ENCODE results near the gene LTB. TPM values are rescaled to one million over a fixed set of nuclear protein-coding genes. Genes with fewer than 3 reads are reported as not detected.

LTB gene
- total and polyA plus RNA-seq, 5 donors, result 0.59 to 1.5 (median 0.61) TPM; not detected in 1

DNA sequence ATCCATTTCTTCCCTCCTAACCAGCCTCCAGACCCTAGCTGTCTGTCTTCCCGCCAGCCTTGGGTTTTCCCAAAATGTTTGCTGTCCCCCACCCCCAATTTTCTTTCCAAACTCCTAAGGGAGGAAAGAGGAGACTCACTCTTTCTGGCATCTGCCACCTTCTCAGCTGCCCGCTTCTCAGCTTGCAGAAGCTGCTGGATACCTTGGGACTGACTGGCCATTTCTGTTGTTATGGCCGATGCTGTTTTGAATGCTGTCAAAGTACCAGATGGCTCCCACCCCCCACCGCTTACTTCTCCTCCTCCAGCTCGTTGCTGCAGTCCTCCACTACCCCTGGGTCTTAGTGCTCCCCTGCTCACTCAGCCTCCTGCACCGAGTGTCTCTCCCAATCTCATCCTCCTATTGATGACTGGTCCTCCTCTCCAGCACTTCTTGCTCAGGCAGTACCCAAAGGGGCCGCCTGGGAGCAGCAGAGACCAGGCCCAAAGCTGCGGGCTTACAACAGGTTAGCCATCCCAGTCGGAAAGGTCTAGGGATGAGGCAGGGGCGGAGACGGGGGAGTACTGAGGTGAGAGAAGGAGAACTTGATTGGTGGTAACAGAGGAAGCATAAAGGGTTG, 35.8 kb downstream of the LTB start, which contains the start of gene ATP6V1G2:
ATP6V1G2 (minus strand) TSS at position 270 of the 619 bp plus-strand sequence; CDS start at position 221, 49 bp downstream.
- H3K9me3 ChIP-seq (ENCODE audit: control insufficient read depth, low read length), result no peaks in the 10 kb centered on the region
- no peaks in the 10 kb centered on the region for H3K27me3 ChIP-seq (ENCODE audit: control insufficient read depth, insufficient read depth)
- ATAC-seq (peak; percentile 81 to 83), DNase-seq (peak; percentile 85 to 95 (median 94))
- 8% methylated on average over 11 of the region's 11 CpGs for WGBS
- intact Hi-C loops (cut with DNase I), result loop anchor here (2.0 to 5.0 kb wide), 4 partner anchors 36 to 116 kb away; partner anchors contain the start of genes LTB (in 2 of the 4), C6orf47 (in 1 of the 4) and GPANK1 (in 1 of the 4)
- peak within 1 kb of the TSS; percentile 82 for H3K27ac ChIP-seq (ENCODE audit: low read length)
- peak within 1 kb of the TSS; percentile 56 for H3K4me3 ChIP-seq (ENCODE audit: low read length)
- peaks cover 4% of the 10 kb centered on the region for H3K4me1 ChIP-seq (ENCODE audit: control insufficient read depth, insufficient read depth, low read length)

DNA sequence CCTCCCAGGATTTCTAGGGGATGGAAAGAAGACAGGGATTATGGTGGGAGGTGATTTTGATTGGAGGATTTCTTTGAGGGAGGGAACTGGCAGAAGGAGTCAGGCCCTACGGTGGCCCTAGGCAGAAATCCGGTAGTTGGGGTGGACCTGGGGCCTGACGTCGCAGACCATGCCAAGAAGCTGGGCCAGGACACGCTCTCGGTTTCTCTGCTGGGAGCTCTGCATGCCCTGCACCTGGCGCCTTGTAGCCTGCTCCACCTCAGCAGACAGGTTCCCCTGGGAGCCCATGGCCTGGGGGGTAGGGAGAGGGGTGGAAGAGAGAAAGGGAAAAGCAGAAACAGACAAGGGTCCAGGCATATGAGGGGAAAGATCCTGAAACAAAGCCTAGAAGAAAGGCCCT, 36.9 kb downstream of the LTB start:
- intact Hi-C loops (cut with DNase I), result loop anchor here (5.0 kb wide), 3 partner anchors 37 to 117 kb away; partner anchors contain the start of genes LTB (in 2 of the 4), C6orf47 (in 1 of the 4) and GPANK1 (in 1 of the 4)
- WGBS, result 78% methylated on average over 7 of the region's 7 CpGs
- H3K4me1 ChIP-seq (ENCODE audit: control insufficient read depth, insufficient read depth, low read length), result peaks cover 6% of the 10 kb centered on the region

DNA sequence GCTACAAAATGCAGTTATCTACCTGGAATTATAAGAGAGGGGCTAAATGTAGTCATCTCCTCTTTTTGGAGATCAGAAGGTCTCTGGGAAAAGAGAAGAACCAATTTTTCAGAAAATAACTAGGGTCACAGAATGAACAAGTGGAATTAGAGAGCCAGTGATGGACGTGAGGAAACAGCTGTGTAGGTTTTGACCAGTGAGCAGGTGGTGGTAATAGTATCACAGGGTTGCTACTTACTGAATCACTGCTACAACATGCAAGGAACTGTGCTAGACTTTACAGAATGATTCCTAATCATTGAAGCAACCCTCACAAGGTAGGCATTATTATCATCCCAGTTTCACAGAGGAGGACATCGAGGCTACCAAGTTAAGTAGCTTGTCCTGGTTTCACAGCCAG, 37.5 kb downstream of the LTB start:
- ATAC-seq (no peak), DNase-seq (no peak)
- H3K4me1 ChIP-seq (ENCODE audit: control insufficient read depth, insufficient read depth, low read length), result peaks cover 9% of the 10 kb centered on the region
- H3K4me3 ChIP-seq (ENCODE audit: low read length), result no peak overlapping the region
- 82% methylated on average over 2 of the region's 2 CpGs for WGBS
- no peaks in the 10 kb centered on the region for H3K27me3 ChIP-seq (ENCODE audit: control insufficient read depth, insufficient read depth)
- no peak overlapping the region for H3K27ac ChIP-seq (ENCODE audit: low read length)
- H3K9me3 ChIP-seq (ENCODE audit: control insufficient read depth, low read length), result no peaks in the 10 kb centered on the region
- intact Hi-C loops (cut with DNase I), result loop anchor here (5.0 kb wide), 3 partner anchors 38 to 118 kb away; partner anchors contain the start of genes LTB (in 2 of the 4), C6orf47 (in 1 of the 4) and GPANK1 (in 1 of the 4)

More for the DNA sequence above, 36.9 kb downstream of the LTB start:
- no peaks in the 10 kb centered on the region for H3K9me3 ChIP-seq (ENCODE audit: control insufficient read depth, low read length)
- H3K27me3 ChIP-seq (ENCODE audit: control insufficient read depth, insufficient read depth), result no peaks in the 10 kb centered on the region
- no peak overlapping the region for H3K4me3 ChIP-seq (ENCODE audit: low read length)
- ATAC-seq (no peak), DNase-seq (no peak)
- H3K27ac ChIP-seq (ENCODE audit: low read length), result no peak overlapping the region

DNA sequence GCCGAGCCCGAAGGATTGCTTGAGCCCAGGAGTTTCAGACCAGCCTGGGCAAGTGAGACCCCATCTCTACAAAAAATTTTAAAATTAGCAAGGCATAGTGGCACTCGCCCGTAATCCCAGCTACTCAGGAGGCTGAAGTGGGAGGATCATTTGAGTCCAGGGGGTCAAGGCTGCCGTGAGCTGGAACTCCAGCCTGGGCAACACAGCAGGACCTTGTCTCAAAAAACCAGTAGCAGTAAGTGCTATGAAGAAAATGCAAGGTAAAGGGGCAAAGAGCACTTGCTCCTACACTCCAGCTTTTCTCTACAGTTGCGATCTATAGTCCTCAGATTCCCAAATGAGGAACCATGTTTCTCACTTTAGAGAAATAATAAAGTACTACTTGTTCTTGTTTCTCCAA, 38.6 kb downstream of the LTB start:
- intact Hi-C loops (cut with DNase I), result no loop called here
- H3K27me3 ChIP-seq (ENCODE audit: control insufficient read depth, insufficient read depth), result no peaks in the 10 kb centered on the region
- H3K4me1 ChIP-seq (ENCODE audit: control insufficient read depth, insufficient read depth, low read length), result peaks cover 9% of the 10 kb centered on the region
- H3K4me3 ChIP-seq (ENCODE audit: low read length), result no peak overlapping the region
- ATAC-seq (no peak), DNase-seq (no peak)
- 95% methylated on average over 6 of the region's 6 CpGs for WGBS
- H3K9me3 ChIP-seq (ENCODE audit: control insufficient read depth, low read length), result no peaks in the 10 kb centered on the region
- H3K27ac ChIP-seq (ENCODE audit: low read length), result no peak overlapping the region

DNA sequence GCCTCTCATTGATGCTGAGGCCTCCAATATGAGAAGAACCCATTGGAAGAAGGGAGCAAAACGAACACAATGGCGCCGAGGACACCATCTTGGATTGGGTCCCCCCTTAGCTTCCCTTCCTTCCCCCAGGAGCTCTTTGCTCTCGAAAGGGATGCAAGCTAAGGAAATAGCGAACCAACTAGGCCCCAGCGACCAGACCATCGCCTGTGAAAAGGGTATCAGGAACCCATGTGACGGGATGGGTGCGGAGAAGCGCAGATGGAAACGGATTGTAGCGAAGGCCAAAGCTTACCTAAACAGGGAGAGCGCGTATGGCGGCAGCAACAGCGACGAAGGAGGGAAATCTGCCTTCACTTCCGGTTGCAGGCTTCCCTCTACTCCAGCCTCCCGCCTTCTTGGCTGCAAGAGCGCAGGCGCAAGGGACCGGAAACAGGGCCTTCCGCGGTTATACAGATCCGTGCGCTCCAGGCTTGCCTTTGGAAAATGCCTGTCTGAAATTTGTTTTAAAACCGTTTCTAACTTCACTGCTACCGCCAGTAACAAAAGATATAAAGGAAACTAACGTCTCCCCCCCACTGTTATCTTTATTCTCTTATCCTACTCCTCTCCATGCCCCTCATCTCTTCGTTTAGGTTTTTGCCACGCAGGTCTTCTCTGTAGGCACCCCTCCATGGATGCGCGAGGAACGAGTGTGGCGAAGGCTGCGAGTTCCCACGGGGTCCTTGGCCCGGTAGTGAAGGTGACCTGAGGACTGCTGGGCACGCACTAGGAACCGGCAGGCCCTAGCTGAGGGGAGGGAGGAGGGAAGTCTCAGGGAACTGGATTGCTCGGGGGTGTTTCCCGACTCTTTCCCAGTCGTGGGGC, 40.3 kb downstream of the LTB start, which contains the start of gene DDX39B:
DDX39B (minus strand) TSS at position 346 of the 864 bp plus-strand sequence. CDS start 1,471 bp downstream, outside the sequence.
- Histone ChIP-seq H3K9me3 (ENCODE audit: control insufficient read depth, low read length) (no peaks in the 10 kb centered on the region), H3K27me3 (ENCODE audit: control insufficient read depth, insufficient read depth) (no peaks in the 10 kb centered on the region), H3K27ac (ENCODE audit: low read length) (peak within 1 kb of the TSS; percentile 93), H3K4me3 (ENCODE audit: low read length) (peak within 1 kb of the TSS; percentile 94), H3K4me1 (ENCODE audit: control insufficient read depth, insufficient read depth, low read length) (peaks cover 5% of the 10 kb centered on the region)
- WGBS, result under 1% methylated on average over 43 of the region's 43 CpGs
- peak; percentile 96 to 98 (median 98) for DNase-seq
- ATAC-seq, result peak; percentile 94 to 95
- intact Hi-C loops (cut with DNase I), result no loop called here

DNA sequence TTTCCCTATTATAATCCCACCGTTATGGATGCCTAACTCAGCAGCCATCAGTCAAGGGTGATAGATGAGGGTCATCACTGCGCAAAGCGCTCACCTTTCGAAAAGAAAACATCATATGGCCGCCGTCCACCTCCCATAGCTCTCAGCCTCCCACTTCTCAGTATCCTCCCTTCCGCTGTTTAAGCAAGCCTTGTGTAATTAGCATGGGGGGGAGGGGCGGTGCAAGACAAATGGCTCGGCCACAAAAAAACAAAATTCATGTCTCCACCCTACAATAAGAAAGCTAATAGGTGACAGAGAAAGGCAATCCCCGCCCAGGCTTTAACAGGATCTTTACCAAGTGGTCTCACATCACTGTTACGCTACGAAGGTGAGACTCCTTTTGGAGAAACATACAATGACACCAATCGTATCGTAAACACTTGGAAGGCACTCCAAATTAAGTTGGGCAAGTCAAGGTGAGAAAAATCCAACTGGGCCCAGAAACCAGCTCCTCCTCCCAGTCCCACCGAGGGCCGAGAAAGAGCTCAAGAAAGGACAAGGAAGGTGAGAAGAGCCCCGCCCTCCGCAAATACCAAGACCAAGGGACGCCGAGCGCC, 41.1 kb downstream of the LTB start:
- Histone ChIP-seq H3K27ac (ENCODE audit: low read length) (peak overlapping the region; percentile 87), H3K4me3 (ENCODE audit: low read length) (peak overlapping the region; percentile 94), H3K4me1 (ENCODE audit: control insufficient read depth, insufficient read depth, low read length) (peaks cover 5% of the 10 kb centered on the region), H3K27me3 (ENCODE audit: control insufficient read depth, insufficient read depth) (no peaks in the 10 kb centered on the region), H3K9me3 (ENCODE audit: control insufficient read depth, low read length) (no peaks in the 10 kb centered on the region)
- intact Hi-C loops (cut with DNase I), result no loop called here
- 0% methylated on average over 21 of the region's 21 CpGs for WGBS
- ATAC-seq (peak; percentile 20 to 53), DNase-seq (peak in 2 of 3 donors; percentile 51 to 70)

DNA sequence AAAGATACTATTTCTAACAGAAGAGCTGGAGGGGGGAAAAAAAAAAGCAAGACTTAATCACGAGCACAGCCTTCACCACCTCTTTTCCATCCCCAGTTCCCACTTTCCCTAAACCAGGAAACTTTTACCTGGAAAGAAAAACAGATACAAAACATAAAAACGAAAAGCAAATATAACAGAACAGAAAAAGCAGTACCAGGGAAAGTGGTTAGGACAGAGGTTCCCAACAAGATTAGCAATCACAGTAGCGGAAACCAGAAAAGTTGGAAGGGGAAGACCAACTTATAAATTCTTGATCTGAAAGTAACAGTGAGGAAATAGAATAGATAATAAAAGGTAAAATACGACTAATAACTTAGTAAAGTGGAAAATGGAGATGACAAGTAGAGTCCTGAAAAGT, 41.6 kb downstream of the LTB start:
- Histone ChIP-seq H3K27me3 (ENCODE audit: control insufficient read depth, insufficient read depth) (no peaks in the 10 kb centered on the region), H3K4me1 (ENCODE audit: control insufficient read depth, insufficient read depth, low read length) (peaks cover 5% of the 10 kb centered on the region), H3K27ac (ENCODE audit: low read length) (no peak overlapping the region), H3K4me3 (ENCODE audit: low read length) (peak overlapping the region; percentile 94), H3K9me3 (ENCODE audit: control insufficient read depth, low read length) (no peaks in the 10 kb centered on the region)
- no peak for DNase-seq
- no peak for ATAC-seq
- 9% methylated on average over 4 of the region's 4 CpGs for WGBS
- intact Hi-C loops (cut with DNase I), result no loop called here

DNA sequence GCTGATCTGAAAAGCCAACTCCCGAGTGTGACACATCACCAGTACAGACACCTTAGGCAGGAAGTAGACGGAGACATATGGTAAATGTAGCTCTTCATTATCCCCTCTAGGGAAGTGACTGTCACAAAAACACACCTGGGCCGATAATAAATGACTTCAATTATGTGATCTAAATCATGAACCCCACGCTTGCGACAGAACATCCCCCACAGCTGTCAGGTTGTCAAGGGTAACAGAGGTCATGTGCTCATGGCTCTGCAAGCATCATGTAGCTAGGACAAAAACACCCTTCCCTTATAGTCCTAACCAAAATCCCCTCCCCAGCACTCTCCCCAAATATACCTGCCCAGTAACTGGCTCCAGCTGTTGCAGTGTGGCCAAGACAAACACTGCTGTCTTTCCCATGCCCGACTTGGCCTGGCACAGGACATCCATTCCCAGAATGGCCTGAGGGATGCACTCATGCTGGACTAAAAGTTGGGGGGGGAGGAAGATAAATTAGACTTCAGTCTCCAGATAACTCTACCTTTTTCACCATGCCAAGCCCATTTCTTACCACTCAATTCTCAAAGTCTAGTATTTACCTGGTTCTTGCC, 43.3 kb downstream of the LTB start:
- Histone ChIP-seq H3K4me3 (ENCODE audit: low read length) (no peak overlapping the region), H3K4me1 (ENCODE audit: control insufficient read depth, insufficient read depth, low read length) (peaks cover 5% of the 10 kb centered on the region), H3K9me3 (ENCODE audit: control insufficient read depth, low read length) (no peaks in the 10 kb centered on the region), H3K27me3 (ENCODE audit: control insufficient read depth, insufficient read depth) (no peaks in the 10 kb centered on the region), H3K27ac (ENCODE audit: low read length) (no peak overlapping the region)
- no peak for DNase-seq
- no peak for ATAC-seq
- 52% methylated on average over 6 of the region's 6 CpGs for WGBS
- intact Hi-C loops (cut with DNase I), result no loop called here

DNA sequence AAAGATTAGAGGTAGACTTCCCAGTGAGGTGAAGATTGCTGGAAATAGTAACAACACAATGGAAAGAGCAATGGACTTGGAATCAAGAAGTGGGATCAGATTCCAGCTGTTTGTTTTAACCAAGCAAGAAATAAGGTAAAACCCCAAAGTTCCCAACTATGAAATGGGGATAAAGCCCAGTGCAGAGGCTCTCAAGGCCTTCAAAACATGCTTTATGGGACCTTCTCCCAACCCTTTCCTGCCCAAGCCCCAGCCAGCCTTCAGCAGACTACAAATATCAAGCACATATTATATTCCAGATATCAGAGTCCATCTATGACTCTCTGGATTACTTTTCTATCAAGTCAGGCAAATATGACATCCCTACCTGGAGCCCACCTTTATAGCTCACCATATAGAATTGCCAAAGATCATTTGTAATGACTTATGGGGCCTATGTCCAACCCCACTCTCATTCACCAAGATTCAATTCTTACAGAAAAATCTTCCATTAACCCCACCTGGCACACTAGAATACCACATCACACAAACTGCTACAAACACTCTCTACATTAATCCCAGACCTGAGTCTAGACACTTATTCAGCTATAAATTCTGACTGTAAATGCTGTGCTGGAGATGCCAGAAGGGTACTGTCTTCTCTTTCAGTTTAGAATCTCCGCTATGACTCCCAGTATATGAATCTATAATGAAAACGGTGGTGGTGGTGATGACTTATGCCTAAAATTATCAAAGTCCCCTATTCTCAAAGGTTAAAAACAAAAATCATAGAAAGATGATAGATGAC, 46.5 kb downstream of the LTB start:
- WGBS, result 38% methylated on average over 2 of the region's 2 CpGs
- H3K9me3 ChIP-seq (ENCODE audit: control insufficient read depth, low read length), result no peaks in the 10 kb centered on the region
- H3K27ac ChIP-seq (ENCODE audit: low read length), result no peak overlapping the region
- no peaks in the 10 kb centered on the region for H3K27me3 ChIP-seq (ENCODE audit: control insufficient read depth, insufficient read depth)
- peaks cover 5% of the 10 kb centered on the region for H3K4me1 ChIP-seq (ENCODE audit: control insufficient read depth, insufficient read depth, low read length)
- DNase-seq, result no peak
- no peak for ATAC-seq
- intact Hi-C loops (cut with DNase I), result no loop called here
- no peak overlapping the region for H3K4me3 ChIP-seq (ENCODE audit: low read length)

Measured in right cardiac atrium (tissue), 5 donors.